HepG2 (cell line): ENCODE measurements around the gene VAC14. TPM values are rescaled to one million over a fixed set of nuclear protein-coding genes. Genes with fewer than 3 reads are reported as not detected.

Source experiments
- ATAC-seq: fragments of 200-7000 bp; cut with Tn5 transposase; 3 replicates; pipeline ENCODE4 v1.9.1; 2020; ENCODE audit warnings: mild to moderate bottlenecking, moderate library complexity
- BruUV-seq: library from RNA; stranded (reverse); fragments of 400-500 nt; replicated peaks from 2 replicates; lab custom pipeline; 2021; lab: Mats Ljungman, UMichigan
- CTCF ChIA-PET: fragments of 300-600 bp; formaldehyde crosslinking; extraction: SDS; loops from one replicate; lab custom pipeline; 2021; ENCODE audit warnings: low total read pairs, inconsistent platforms, low intra/inter-chr PET ratio; lab: Yijun Ruan, JAX
- POLR2A ChIA-PET: fragments of 350-600 bp; sonication (Branson Sonifier 250); formaldehyde crosslinking; loops from one replicate; lab custom pipeline; 2020; ENCODE audit warnings: antibody characterized with exemption, inconsistent platforms; lab: Yijun Ruan, JAX
- DNase-seq: peaks from one replicate; pipeline ENCODE4 v3.0.0-alpha.2; 2015; ENCODE audit warnings: low spot score
- FAIRE-seq: peaks from 3 replicates; lab custom pipeline; 2011; peaks lifted over from hg19 to GRCh38; lab: Jason Lieb, UNC
- H2AFZ ChIP-seq: one replicate; pipeline ENCODE4 v1.6.1; 2011; ENCODE audit warnings: low read length, inconsistent platforms
- H3K27ac ChIP-seq: fragments of 300-600 bp; 3 replicates; pipeline ENCODE4 v1.8.0; 2011; ENCODE audit warnings: mixed run types, mild to moderate bottlenecking, mixed read lengths, low read length, inconsistent platforms; ENCODE audit not compliant: insufficient read depth; ENCODE audit errors: extremely low read length
- H3K27me3 ChIP-seq, 2 experiments: fragments of 200-600 bp in 1 of 2; 2 replicates in 1 of 2; 3 replicates in 1 of 2; pipeline versions ENCODE4 v1.6.0 to v1.8.0; 2011; ENCODE audit warnings: low read length in 2 of 2, mild to moderate bottlenecking in 2 of 2, moderate library complexity in 2 of 2, inconsistent platforms in 1 of 2; ENCODE audit not compliant: insufficient read depth in 2 of 2, control insufficient read depth in 1 of 2
- H3K36me3 ChIP-seq, 2 experiments: fragments of 200-600 bp in 1 of 2; replicated peaks in 1 of 2; 2 replicates in 1 of 2; 3 replicates in 1 of 2; pipeline versions ENCODE4 v1.5.1 to v1.8.0; 2011; ENCODE audit warnings: low read length in 2 of 2, inconsistent platforms in 1 of 2; ENCODE audit not compliant: insufficient read depth in 2 of 2, control insufficient read depth in 1 of 2
- H3K4me1 ChIP-seq: 2 replicates; pipeline ENCODE4 v1.5.1; 2012; ENCODE audit warnings: low read length, inconsistent platforms; ENCODE audit not compliant: insufficient read depth
- H3K4me2 ChIP-seq: 2 replicates; pipeline ENCODE4 v1.6.0; 2011; ENCODE audit warnings: low read depth, low read length, inconsistent platforms
- H3K4me3 ChIP-seq, 3 experiments: fragments of 200-600 bp in 1 of 3; sonication (generic), shearing (Covaris generic) in 1 of 3; replicated peaks in 1 of 3; 2 replicates each; pipeline ENCODE4 v1.5.1; 2011 to 2016; ENCODE audit warnings: low read length in 3 of 3, inconsistent platforms in 2 of 3, low read depth in 2 of 3, mild to moderate bottlenecking in 2 of 3, control low read depth in 1 of 3, mixed read lengths in 1 of 3; ENCODE audit not compliant: insufficient read depth in 1 of 3
- H3K79me2 ChIP-seq: one replicate; pipeline ENCODE4 v1.6.1; 2011; ENCODE audit warnings: low read length, inconsistent platforms; ENCODE audit not compliant: insufficient read depth
- H3K9ac ChIP-seq: 2 replicates; pipeline ENCODE4 v1.6.0; 2011; ENCODE audit warnings: mild to moderate bottlenecking, low read depth, low read length, inconsistent platforms; ENCODE audit not compliant: insufficient read depth
- H3K9me3 ChIP-seq: 2 replicates; pipeline ENCODE4 v1.5.1; 2012; ENCODE audit warnings: mild to moderate bottlenecking, low read length
- H4K20me1 ChIP-seq: 2 replicates; pipeline ENCODE4 v1.6.0; 2011; ENCODE audit warnings: inconsistent platforms, mild to moderate bottlenecking, low read length, moderate library complexity; ENCODE audit not compliant: insufficient read depth
- BCLAF1 ChIP-seq: fragments of 450-650 bp; IDR thresholded peaks from 2 replicates; pipeline ENCODE4 v1.6.1; 2017; ENCODE audit warnings: mild to moderate bottlenecking
- ELF4 ChIP-seq: sonication (generic); formaldehyde crosslinking; IDR thresholded peaks from 2 replicates; pipeline ENCODE4 v1.5.0; 2020; ENCODE audit warnings: missing genetic modification reagents, mild to moderate bottlenecking, moderate library complexity, borderline replicate concordance
- HNRNPL ChIP-seq: fragments of 200-400 bp; formaldehyde crosslinking; IDR thresholded peaks from 2 replicates; pipeline ENCODE4 v1.6.1; 2017; ENCODE audit warnings: mild to moderate bottlenecking, low read depth, low read length
- HOXD1 ChIP-seq: sonication (generic); formaldehyde crosslinking; IDR thresholded peaks from 2 replicates; pipeline ENCODE4 v1.5.0; 2020; ENCODE audit warnings: missing genetic modification reagents
- KLF13 ChIP-seq: sonication (generic); formaldehyde crosslinking; IDR thresholded peaks from 2 replicates; pipeline ENCODE4 v1.4.0; 2020; ENCODE audit warnings: mild to moderate bottlenecking, missing genetic modification reagents
- MAFF ChIP-seq: IDR thresholded peaks from 2 replicates; pipeline ENCODE4 v1.6.1; 2011; ENCODE audit warnings: low read depth, low read length, improper control_type of control experiment
- NR3C1 ChIP-seq: sonication (generic); formaldehyde crosslinking; IDR thresholded peaks from 2 replicates; pipeline ENCODE4 v1.4.0; 2020; ENCODE audit warnings: missing genetic modification reagents
- SMAD3 ChIP-seq: sonication (generic); formaldehyde crosslinking; IDR thresholded peaks from 2 replicates; pipeline ENCODE4 v1.4.0; 2020; ENCODE audit warnings: missing genetic modification reagents
- ZHX1 ChIP-seq: sonication (generic); formaldehyde crosslinking; IDR thresholded peaks from 2 replicates; pipeline ENCODE4 v1.8.1; 2022; ENCODE audit warnings: low read depth, mild to moderate bottlenecking, missing genetic modification reagents
- ZHX2 ChIP-seq, 2 experiments: sonication (generic) in 1 of 2; formaldehyde crosslinking in 1 of 2; IDR thresholded peaks; 2 replicates each; pipeline versions ENCODE4 v1.6.1 to v1.9.0; 2014 to 2022; ENCODE audit warnings: antibody characterized with exemption in 1 of 2, borderline replicate concordance in 1 of 2, inconsistent platforms in 1 of 2, low read depth in 1 of 2, missing genetic modification reagents in 1 of 2
- WGBS: methylation state at CpG from one replicate; pipeline ENCODE4 v1.1.6; 2017; ENCODE audit warnings: low lambda C conversion rate; 5-methylcytosine and 5-hydroxymethylcytosine counted together
- in situ Hi-C: cut with HindIII; loops from 2 replicates; pipeline ENCODE4 v1.10.0; 2017; ENCODE audit warnings: low pct_unique_long_range_greater_than_20kb; ENCODE audit not compliant: extremely low pct_ligation_motif_present
- intact Hi-C: fragments of 100-400 bp; cut with micrococcal nuclease; formaldehyde crosslinking; loops from one replicate; pipeline ENCODE4 v1.10.0; 2022; ENCODE audit not compliant: unreplicated experiment
- polyA plus RNA-seq, 8 experiments: library from polyadenylated mRNA; depleted of rRNA in 3 of 8; stranded (reverse) in 7 of 8; unstranded in 1 of 8; fragments of >200 nt; fragmentation: Illumina TruSeq in 4 of 8; extraction: Trizol in 4 of 8; gene quantifications; 2 replicates each; pipeline versions ENCODE4 v1.2.1 to v1.2.3, GENCODE V29; 2011 to 2016; ENCODE audit warnings: low read depth in 4 of 8, missing spikeins in 1 of 8, mixed read lengths in 1 of 8; ENCODE audit not compliant: insufficient read depth in 1 of 8
- total RNA-seq, 5 experiments: library from RNA; depleted of rRNA; stranded (reverse); fragments of >200 nt; fragmentation: Illumina TruSeq; extraction: Trizol; gene quantifications; 2 replicates each; pipeline ENCODE4 v1.2.3, GENCODE V29; 2016; ENCODE audit warnings: low read depth in 1 of 5

VAC14 gene
- total and polyA plus RNA-seq, 2 of the 13 experiments (the other 11 are each of a cell fraction or from before 2014, with no cell fraction given) = 23.5 to 24.6 TPM

GRCh38 chr16:70711211-70712031 is 89.5 kb downstream of the VAC14 start:
- peaks cover 0 to 5% of the 10 kb centered on the region in 2 experiments; a peak in 1 of 5 replicates for H3K36me3 ChIP-seq
- H3K4me2 ChIP-seq = peak overlapping the region; percentile 52
- ATAC-seq (peak; percentile 93), DNase-seq (peak; percentile 80), FAIRE-seq (peak; percentile 90)
- H3K79me2 ChIP-seq = no peaks in the 10 kb centered on the region
- ChIA-PET CTCF (interaction anchor here (1.3 kb wide), 1 partner anchor 27 kb away, joined by 4 read pairs; no protein-coding TSS in a partner anchor), POLR2A (interaction anchor here (0.7 to 5.3 kb wide), 15 partner anchors 8 to 365 kb away, joined by 3 to 125 read pairs (median 9); partner anchors contain the start of gene DDX19A)
- no peaks in the 10 kb centered on the region for H4K20me1 ChIP-seq
- H3K27ac ChIP-seq = peak overlapping the region; percentile 79
- intact Hi-C loops (loop anchor here (1.0 kb wide), 1 partner anchor 14 kb away; no protein-coding TSS in a partner anchor), in situ Hi-C loops (no loop called here)
- H2AFZ ChIP-seq = no peak overlapping the region
- WGBS = 18% methylated on average over 14 of the region's 14 CpGs
- peaks cover 69% of the 10 kb centered on the region for H3K4me1 ChIP-seq
- H3K27me3 ChIP-seq = no peaks in the 10 kb centered on the region
- TSS peak; percentile 81 for BruUV-seq
- peak overlapping the region in 1 of 3 experiments; percentile 24; a peak in 1 of 6 replicates for H3K4me3 ChIP-seq
- no peaks in the 10 kb centered on the region for H3K9me3 ChIP-seq
- H3K9ac ChIP-seq = peak overlapping the region; percentile 6
- TF ChIP-seq BCLAF1 (no peak), HOXD1 (CRISPR knock-in tag) (peak; percentile 86), HNRNPL (peak; percentile 87), ZHX1 (CRISPR knock-in tag) (0 out of 2 replicates have a peak, but pooled peaks have one; percentile 76), ELF4 (0 out of 2 replicates have a peak, but pooled peaks have one; percentile 40), SMAD3 (CRISPR knock-in tag) (peak; percentile 92), MAFF (no peak), KLF13 (CRISPR knock-in tag) (no peak), NR3C1 (CRISPR knock-in tag) (no peak), ZHX2 (IDR thresholded peaks at IDR 0.05; ENCODE audit: low read depth) (no peak), ZHX2 (CRISPR knock-in tag; IDR thresholded peaks at IDR 0.05; ENCODE audit: borderline replicate concordance) (no peak)
